ENCODE results near the gene C1orf174. TPM values are rescaled to one million over a fixed set of nuclear protein-coding genes. Genes with fewer than 3 reads are reported as not detected.

C1orf174 gene
- polyA plus RNA-seq (ENCODE audit: insufficient read length), result 37.9 TPM
- long read RNA-seq, donor 1, transcript C1orf174-201 (4 exons, 1,666 nt), result major isoform, 23 of 29 reads
- long read RNA-seq, donor 1, partial matches to known transcripts, result 5 of 29 reads
- long read RNA-seq, donor 1, other reads (novel, unspliced or antisense), result 0 of 29 reads
- long read RNA-seq, donor 2, transcript C1orf174-201 (4 exons, 1,666 nt), result major isoform, 9 of 9 reads
- long read RNA-seq, donor 2, partial matches to known transcripts, result 0 of 9 reads
- long read RNA-seq, donor 2, other reads (novel, unspliced or antisense), result 0 of 9 reads
- long read RNA-seq, donor 3, transcript C1orf174-201 (4 exons, 1,666 nt), result major isoform, 9 of 9 reads
- long read RNA-seq, donor 3, partial matches to known transcripts, result 0 of 9 reads
- long read RNA-seq, donor 3, other reads (novel, unspliced or antisense), result 0 of 9 reads
- long read RNA-seq, donor 4, result 0 reads
- long read RNA-seq, donor 5, transcript C1orf174-201 (4 exons, 1,666 nt), result major isoform, 12 of 13 reads
- long read RNA-seq, donor 5, partial matches to known transcripts, result 0 of 13 reads
- long read RNA-seq, donor 5, other reads (novel, unspliced or antisense), result 0 of 13 reads
- long read RNA-seq, donor 6, transcript C1orf174-201 (4 exons, 1,666 nt), result major isoform, 18 of 18 reads
- long read RNA-seq, donor 6, partial matches to known transcripts, result 0 of 18 reads
- long read RNA-seq, donor 6, other reads (novel, unspliced or antisense), result 0 of 18 reads
- long read RNA-seq, donor 7, transcript C1orf174-201 (4 exons, 1,666 nt), result major isoform, 14 of 31 reads
- long read RNA-seq, donor 7, partial matches to known transcripts, result 15 of 31 reads
- long read RNA-seq, donor 7, other reads (novel, unspliced or antisense), result 0 of 31 reads
- long read RNA-seq, donor 8, partial matches to known transcripts, result 0 of 4 reads
- long read RNA-seq, donor 8, other reads (novel, unspliced or antisense), result 0 of 4 reads

- peak; percentile 99 for DNase-seq
These were observed at the start of gene C1orf174 for GRCh38 chr1:3900150-3900968. TSS of gene C1orf174 (minus strand) at chr1:3900272. CDS start at chr1:3900186, 86 bp downstream.

- no peak for DNase-seq
These were observed 48.3 kb upstream of the C1orf174 start for GRCh38 chr1:3948344-3948743.

- no peak for DNase-seq
These were observed 46.1 kb upstream of the C1orf174 start for GRCh38 chr1:3945916-3946840.

GRCh38 chr1:3945222-3945621, 45.1 kb upstream of the C1orf174 start:
- no peak for DNase-seq

GRCh38 chr1:3944578-3945125, 44.6 kb upstream of the C1orf174 start:
- DNase-seq, result no peak

- DNase-seq, result no peak
These were observed 43.9 kb upstream of the C1orf174 start for GRCh38 chr1:3943806-3944577.

GRCh38 chr1:3943123-3943431, 43.0 kb upstream of the C1orf174 start:
- no peak for DNase-seq

GRCh38 chr1:3942416-3943122, 42.5 kb upstream of the C1orf174 start:
- no peak for DNase-seq

- DNase-seq, result no peak
These were observed 40.8 kb upstream of the C1orf174 start for GRCh38 chr1:3940754-3941345.

- DNase-seq, result no peak
These were observed 40.1 kb upstream of the C1orf174 start for GRCh38 chr1:3940081-3940753.

- no peak for DNase-seq
These were observed 39.4 kb upstream of the C1orf174 start for GRCh38 chr1:3939242-3940080.

- no peak for DNase-seq
These were observed 32.3 kb upstream of the C1orf174 start for GRCh38 chr1:3932156-3932919.

GRCh38 chr1:3931007-3931912, 31.2 kb upstream of the C1orf174 start:
- DNase-seq, result no peak

GRCh38 chr1:3930301-3931006, 30.4 kb upstream of the C1orf174 start:
- no peak for DNase-seq

GRCh38 chr1:3929126-3929525, 29.1 kb upstream of the C1orf174 start:
- DNase-seq, result no peak

All from left kidney (tissue), 8 donors.